ENCODE measurements around the gene DGLUCY.

Gene DGLUCY

DNA sequence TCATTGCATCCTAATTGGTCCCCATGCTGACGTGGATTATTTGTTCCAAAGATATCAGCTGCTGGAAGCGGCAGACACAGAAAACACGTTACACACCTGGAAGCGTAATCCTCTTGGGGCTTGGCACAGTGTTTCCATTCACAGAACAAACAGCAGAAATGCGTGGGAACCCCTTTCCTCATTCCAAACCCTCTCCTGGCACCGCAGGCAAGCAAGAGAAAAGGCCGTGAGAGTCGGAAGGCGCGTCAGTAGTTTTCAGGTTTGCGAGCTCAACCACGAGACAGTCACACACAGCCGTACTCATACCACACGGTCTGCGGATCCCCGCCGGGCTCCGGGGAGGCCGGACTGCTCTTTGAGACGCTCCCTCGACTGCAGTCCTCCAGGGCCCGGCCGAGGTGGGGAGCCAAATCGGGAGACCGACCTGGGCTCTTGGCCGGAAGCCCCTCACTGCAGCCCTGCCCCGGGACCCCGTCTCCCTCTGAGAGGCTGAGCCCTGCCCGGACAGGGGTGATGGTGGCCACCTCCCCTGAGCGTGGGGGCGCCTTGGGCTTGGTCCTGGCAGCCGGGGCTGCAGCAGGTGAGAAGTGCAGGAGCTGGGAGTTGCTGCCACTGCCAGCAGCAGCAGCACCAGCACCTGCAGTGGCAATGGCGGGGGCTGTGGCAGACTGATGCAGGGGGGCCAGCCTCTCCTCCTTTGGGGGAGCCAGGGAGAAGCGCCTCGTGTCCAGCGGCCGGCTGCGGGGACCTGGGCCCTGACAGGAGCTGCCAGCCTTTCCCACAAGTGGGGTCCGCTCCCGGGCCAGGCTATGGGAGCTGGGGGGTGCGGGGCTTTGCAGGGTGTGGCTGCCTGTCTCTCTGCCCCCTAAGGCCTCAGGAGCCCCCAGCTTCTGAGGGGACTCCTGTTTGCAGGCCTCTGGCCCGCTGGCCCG lies 158.7 kb downstream of the DGLUCY start:
- no peak for DNase-seq (ENCODE audit: low read depth)
- TF ChIP-seq, protein P1, sequence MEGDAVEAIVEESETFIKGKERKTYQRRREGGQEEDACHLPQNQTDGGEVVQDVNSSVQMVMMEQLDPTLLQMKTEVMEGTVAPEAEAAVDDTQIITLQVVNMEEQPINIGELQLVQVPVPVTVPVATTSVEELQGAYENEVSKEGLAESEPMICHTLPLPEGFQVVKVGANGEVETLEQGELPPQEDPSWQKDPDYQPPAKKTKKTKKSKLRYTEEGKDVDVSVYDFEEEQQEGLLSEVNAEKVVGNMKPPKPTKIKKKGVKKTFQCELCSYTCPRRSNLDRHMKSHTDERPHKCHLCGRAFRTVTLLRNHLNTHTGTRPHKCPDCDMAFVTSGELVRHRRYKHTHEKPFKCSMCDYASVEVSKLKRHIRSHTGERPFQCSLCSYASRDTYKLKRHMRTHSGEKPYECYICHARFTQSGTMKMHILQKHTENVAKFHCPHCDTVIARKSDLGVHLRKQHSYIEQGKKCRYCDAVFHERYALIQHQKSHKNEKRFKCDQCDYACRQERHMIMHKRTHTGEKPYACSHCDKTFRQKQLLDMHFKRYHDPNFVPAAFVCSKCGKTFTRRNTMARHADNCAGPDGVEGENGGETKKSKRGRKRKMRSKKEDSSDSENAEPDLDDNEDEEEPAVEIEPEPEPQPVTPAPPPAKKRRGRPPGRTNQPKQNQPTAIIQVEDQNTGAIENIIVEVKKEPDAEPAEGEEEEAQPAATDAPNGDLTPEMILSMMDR (conservative IDR thresholded peaks at IDR 0.05; ENCODE audit: control insufficient read depth, insufficient read depth, low read depth, low read length): no peak
- no peak overlapping the region for H3K4me3 ChIP-seq (ENCODE audit: control insufficient read depth, low read depth, low read length)

DNA sequence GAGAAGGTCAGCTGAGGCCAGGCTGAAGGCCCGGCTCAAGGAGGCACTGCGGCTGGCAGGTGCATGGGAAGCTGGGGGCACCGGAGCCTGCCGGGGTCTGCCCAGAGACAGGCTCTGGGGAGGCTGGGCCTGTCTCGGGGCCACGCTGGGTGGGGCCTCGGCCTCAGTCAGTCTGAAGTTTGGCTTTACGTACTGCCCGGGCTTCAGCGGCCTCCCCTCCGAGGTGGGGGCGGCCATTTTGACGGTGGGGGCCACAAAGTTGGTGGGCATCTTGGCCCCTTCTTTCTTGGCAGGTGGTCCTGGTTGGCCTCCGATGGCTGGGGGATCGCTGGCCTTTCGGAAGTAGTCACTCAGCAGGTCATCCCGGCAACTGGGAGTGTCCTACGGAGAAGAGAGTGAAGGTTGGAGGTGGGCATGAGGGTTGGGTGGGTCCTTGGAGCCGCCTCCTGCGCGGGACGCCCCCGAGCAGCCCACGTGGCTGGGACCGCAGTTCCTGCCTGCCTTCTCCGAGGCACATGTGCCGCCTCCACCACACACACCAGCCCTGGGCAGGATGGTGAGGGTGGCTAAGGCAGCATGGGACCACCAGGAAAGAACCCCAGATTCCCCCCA lies 159.5 kb downstream of the DGLUCY start:
- no peak overlapping the region for H3K4me3 ChIP-seq (ENCODE audit: control insufficient read depth, low read depth, low read length)
- TF ChIP-seq, protein P1 (conservative IDR thresholded peaks at IDR 0.05; ENCODE audit: control insufficient read depth, insufficient read depth, low read depth, low read length): no peak
- no peak for DNase-seq (ENCODE audit: low read depth)

DNA sequence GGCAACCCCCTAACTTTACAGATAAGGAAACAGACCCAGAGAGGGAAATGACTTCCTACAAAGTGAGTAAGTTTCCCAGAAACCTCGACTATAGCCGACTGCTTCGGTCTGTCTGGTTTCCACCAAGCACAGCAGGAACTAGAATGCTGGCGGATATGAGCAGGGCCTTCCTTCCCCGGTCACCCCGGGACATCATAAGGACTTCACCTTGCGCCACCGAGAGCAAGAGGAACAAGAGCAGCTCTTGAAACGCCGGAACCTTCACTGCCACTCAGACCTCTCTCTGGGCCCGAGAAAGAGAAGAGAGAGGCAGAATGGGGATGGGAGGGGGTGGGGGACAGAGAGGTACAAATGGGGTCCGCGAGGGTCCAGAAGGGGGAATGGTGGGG lies 160.0 kb downstream of the DGLUCY start:
- no peak for DNase-seq (ENCODE audit: low read depth)

DNA sequence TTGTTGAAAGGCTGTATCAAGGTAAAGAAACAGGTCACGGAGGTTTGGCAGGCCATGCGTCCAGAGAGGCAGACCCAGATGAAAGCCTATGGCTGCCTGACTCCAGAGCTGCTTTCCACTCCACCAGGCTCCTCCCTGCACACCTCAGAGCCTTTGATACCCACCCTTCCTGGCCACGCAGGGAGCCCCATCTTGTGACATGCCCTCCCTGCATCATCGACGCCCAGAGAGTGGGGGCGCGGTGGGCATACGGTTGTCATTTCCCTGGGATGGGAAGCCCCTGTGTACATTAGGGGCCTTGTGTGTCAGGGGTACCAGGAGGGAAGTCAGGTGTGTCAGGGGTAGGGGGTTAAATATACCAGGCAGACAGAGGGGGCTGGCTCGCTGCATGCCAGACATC lies 160.9 kb downstream of the DGLUCY start:
- TF ChIP-seq, protein P1 (conservative IDR thresholded peaks at IDR 0.05; ENCODE audit: control insufficient read depth, insufficient read depth, low read depth, low read length): no peak
- no peak for DNase-seq (ENCODE audit: low read depth)
- no peak overlapping the region for H3K4me3 ChIP-seq (ENCODE audit: control insufficient read depth, low read depth, low read length)

More for the DNA sequence above, 160.0 kb downstream of the DGLUCY start:
- no peak overlapping the region for H3K4me3 ChIP-seq (ENCODE audit: control insufficient read depth, low read depth, low read length)
- TF ChIP-seq, protein P1 (conservative IDR thresholded peaks at IDR 0.05; ENCODE audit: control insufficient read depth, insufficient read depth, low read depth, low read length): no peak
